DND-41 (cell line): ENCODE data around the gene MEGF8.

Source experiments
- CTCF ChIP-seq: IDR thresholded peaks from 2 replicates; pipeline ENCODE4 v1.5.1; 2012; ENCODE audit warnings: borderline replicate concordance, low read length, moderate library complexity, mild to moderate bottlenecking; ENCODE audit not compliant: poor library complexity, severe bottlenecking; ENCODE audit errors: extremely low read depth
- EZH2 ChIP-seq: IDR thresholded peaks from 3 replicates; pipeline ENCODE4 v1.6.1; 2012; ENCODE audit warnings: borderline replicate concordance, low read depth, mild to moderate bottlenecking, moderate library complexity, low read length, inconsistent platforms; ENCODE audit not compliant: severe bottlenecking

DNA sequence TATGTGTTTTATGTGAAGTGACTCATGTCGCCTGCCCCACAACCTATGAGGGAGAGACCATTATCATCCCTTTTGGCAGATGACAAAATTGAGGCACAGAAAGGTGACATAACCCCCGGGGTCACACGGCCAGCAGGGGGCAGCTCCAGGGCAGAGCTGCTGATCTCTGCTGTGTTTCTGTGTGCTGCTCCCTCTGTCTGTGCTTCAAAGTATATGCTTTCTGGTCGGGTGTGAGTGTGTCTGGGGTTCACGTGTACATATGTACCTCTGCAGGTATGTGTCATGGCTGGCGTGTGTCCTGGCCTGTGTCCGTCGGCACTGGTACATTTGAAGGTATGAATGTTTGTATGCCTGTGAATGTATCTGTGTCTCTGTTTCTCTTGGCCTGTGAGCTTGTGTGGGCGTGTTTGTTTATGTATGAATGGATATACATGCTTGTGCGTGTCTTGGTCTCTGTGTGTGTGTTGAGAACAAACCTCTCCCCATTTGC is 94.7 kb downstream of the MEGF8 start:
- TF ChIP-seq CTCF (peak; percentile 72), EZH2 (no peak)
